K562 (cell line): ENCODE measurements around the gene SOS2. TPM values are rescaled to one million over a fixed set of nuclear protein-coding genes. Genes with fewer than 3 reads are reported as not detected.

Source experiments
- ATAC-seq: fragments of 200-7000 bp; cut with Tn5 transposase; 3 replicates; pipeline ENCODE4 v1.9.1; 2020; ENCODE audit warnings: moderate library complexity
- BruUV-seq: library from RNA; stranded (reverse); fragments of 400-500 nt; replicated peaks from 2 replicates; lab custom pipeline; 2021; lab: Mats Ljungman, UMichigan
- CTCF ChIA-PET: fragments of 300-600 bp; formaldehyde crosslinking; extraction: SDS; loops from one replicate; lab custom pipeline; 2021; ENCODE audit warnings: low intra/inter-chr PET ratio; lab: Yijun Ruan, JAX
- POLR2A ChIA-PET: fragments of 300-600, 350-650 bp; sonication (Branson Sonifier 250); formaldehyde crosslinking; extraction: SDS; loops from one replicate; lab custom pipeline; 2021; ENCODE audit warnings: antibody characterized with exemption, inconsistent platforms; lab: Yijun Ruan, JAX
- DNase-seq, 4 experiments: peaks; one replicate each; pipeline versions ENCODE4 v3.0.0 to v3.0.0-alpha.2; 2011 to 2018; ENCODE audit warnings: low spot score in 3 of 4, mixed read lengths in 3 of 4; ENCODE audit errors: extremely low read depth in 1 of 4
- FAIRE-seq: peaks from 2 replicates; lab custom pipeline; 2011; peaks lifted over from hg19 to GRCh38; lab: Jason Lieb, UNC
- H2AFZ ChIP-seq: 2 replicates; pipeline ENCODE4 v1.6.0; 2011; ENCODE audit warnings: low read depth, low read length, control low read depth, inconsistent platforms
- H3K27ac ChIP-seq: fragments of 200-600 bp; 3 replicates; pipeline ENCODE4 v1.8.0; 2011; ENCODE audit warnings: low read depth, mild to moderate bottlenecking, control low read depth, inconsistent platforms, low read length, moderate library complexity, mixed read lengths; ENCODE audit errors: extremely low read depth
- H3K27me3 ChIP-seq, 2 experiments: fragments of 300-600 bp in 1 of 2; 2 replicates in 1 of 2; 3 replicates in 1 of 2; pipeline versions ENCODE4 v1.6.0 to v1.8.0; 2011; ENCODE audit warnings: inconsistent platforms in 2 of 2, low read length in 2 of 2, mild to moderate bottlenecking in 1 of 2, mixed read lengths in 1 of 2, moderate library complexity in 1 of 2; ENCODE audit not compliant: control insufficient read depth in 2 of 2, insufficient read depth in 2 of 2
- H3K36me3 ChIP-seq: fragments of 300-600 bp; 3 replicates; pipeline ENCODE4 v1.8.0; 2011; ENCODE audit warnings: mild to moderate bottlenecking, low read length, inconsistent platforms; ENCODE audit not compliant: control insufficient read depth, insufficient read depth
- H3K4me1 ChIP-seq, 2 experiments: fragments of 200-600 bp in 1 of 2; replicated peaks in 1 of 2; 2 replicates in 1 of 2; 3 replicates in 1 of 2; pipeline versions ENCODE4 v1.5.1 to v1.8.0; 2011; ENCODE audit warnings: inconsistent platforms in 2 of 2, low read length in 2 of 2, mild to moderate bottlenecking in 1 of 2, mixed read lengths in 1 of 2, moderate library complexity in 1 of 2; ENCODE audit not compliant: control insufficient read depth in 2 of 2, insufficient read depth in 2 of 2
- H3K4me2 ChIP-seq: 2 replicates; pipeline ENCODE4 v1.6.1; 2011; ENCODE audit warnings: low read length, control low read depth, inconsistent platforms, mixed read lengths; ENCODE audit not compliant: insufficient read depth
- H3K4me3 ChIP-seq: fragments of 200-600 bp; sonication (generic), shearing (Covaris generic); 2 replicates; pipeline ENCODE4 v1.5.1; 2016; ENCODE audit warnings: control low read depth, inconsistent platforms
- H3K79me2 ChIP-seq: fragments of 200-600 bp; 3 replicates; pipeline ENCODE4 v1.8.0; 2011; ENCODE audit warnings: low read length, inconsistent platforms; ENCODE audit not compliant: control insufficient read depth, insufficient read depth
- H3K9ac ChIP-seq, 2 experiments: 2 replicates each; pipeline versions ENCODE4 v1.6.0 to v1.6.1; 2011; ENCODE audit warnings: low read depth in 2 of 2, low read length in 2 of 2, control low read depth in 1 of 2, inconsistent platforms in 1 of 2, mild to moderate bottlenecking in 1 of 2, mixed read lengths in 1 of 2; ENCODE audit not compliant: insufficient read depth in 1 of 2
- H3K9me1 ChIP-seq: one replicate; pipeline ENCODE4 v1.6.0; 2011; ENCODE audit warnings: inconsistent platforms, mild to moderate bottlenecking, low read length, moderate library complexity; ENCODE audit not compliant: control insufficient read depth, insufficient read depth
- H3K9me3 ChIP-seq: replicated peaks from 2 replicates; pipeline ENCODE4 v1.5.1; 2011; ENCODE audit warnings: low read depth, low read length, inconsistent platforms; ENCODE audit not compliant: control insufficient read depth, insufficient read depth
- H4K20me1 ChIP-seq: replicated peaks from 2 replicates; pipeline ENCODE4 v1.6.1; 2011; ENCODE audit warnings: low read length, inconsistent platforms, mixed read lengths; ENCODE audit not compliant: control insufficient read depth, insufficient read depth
- GABPA ChIP-seq: fragments of 200-800 bp; sonication (Bioruptor generic); conservative IDR thresholded peaks from 2 replicates; pipeline ENCODE4 v1.6.1; 2016; ENCODE audit warnings: low read depth, missing genetic modification characterization, missing compliant biosample characterization
- GATAD2B ChIP-seq: fragments of 450-650 bp; IDR thresholded peaks from 2 replicates; pipeline ENCODE4 v1.6.1; 2017; ENCODE audit warnings: mild to moderate bottlenecking, borderline replicate concordance
- MIER1 ChIP-seq: fragments of 450-650 bp; IDR thresholded peaks from 2 replicates; pipeline ENCODE4 v1.6.1; 2016; ENCODE audit warnings: antibody characterized with exemption, mild to moderate bottlenecking, low read depth
- RBBP5 ChIP-seq: fragments of 200-600 bp; sonication (generic); IDR thresholded peaks from 2 replicates; pipeline ENCODE4 v1.6.1; 2012; ENCODE audit warnings: borderline replicate concordance, mild to moderate bottlenecking, low read length, control low read depth, inconsistent platforms; ENCODE audit not compliant: insufficient read depth, poor library complexity, severe bottlenecking
- WGBS: fragments of 100-300 bp; shearing (Covaris generic); methylation state at CpG from one replicate; pipeline ENCODE4 v1.1.6; 2016; ENCODE audit warnings: low coverage, mixed read lengths; ENCODE audit not compliant: insufficient coverage; ENCODE audit errors: missing lambda C conversion rate; 5-methylcytosine and 5-hydroxymethylcytosine counted together
- in situ Hi-C: fragments of 300-500 bp; cut with MboI; formaldehyde crosslinking; loops from 4 replicates; pipeline ENCODE4 v1.15.0; 2018; ENCODE audit warnings: inconsistent platforms, mixed read lengths
- intact Hi-C: fragments of 100-400 bp; cut with micrococcal nuclease; formaldehyde crosslinking; loops from 2 replicates; pipeline ENCODE4 v1.14.2; 2022
- polyA plus RNA-seq, 8 experiments: library from polyadenylated mRNA; depleted of rRNA in 4 of 8; stranded (reverse) in 5 of 8; unstranded in 3 of 8; fragments of >200 nt; fragmentation: Nextera tagmentation in 2 of 8; fragmentation: Illumina TruSeq in 1 of 8; extraction: Ambion mirVana in 2 of 8; extraction: Trizol in 1 of 8; gene quantifications; 2 replicates each; pipeline versions ENCODE4 v1.2.1 to v1.2.3, GENCODE V29; 2011 to 2014; ENCODE audit warnings: inconsistent platforms in 1 of 8, missing spikeins in 1 of 8
- total RNA-seq, 7 experiments: library from RNA; depleted of rRNA in 6 of 7; stranded (reverse); fragments of >200 nt in 6 of 7; fragmentation: Illumina TruSeq in 2 of 7; extraction: Trizol in 2 of 7; gene quantifications; 2 replicates each; pipeline versions ENCODE4 v1.2.1 to v1.2.3, GENCODE V29; 2011 to 2021; ENCODE audit warnings: low replicate concordance in 1 of 7
- TF ChIP-seq, protein P1 (sequence below), 2 experiments: fragments of 450-650 bp; IDR thresholded peaks; 2 replicates each; pipeline ENCODE4 v1.6.1; 2016; ENCODE audit warnings: mild to moderate bottlenecking in 2 of 2, borderline replicate concordance in 1 of 2, low read depth in 1 of 2, moderate library complexity in 1 of 2

Gene SOS2
- total and polyA plus RNA-seq, 9 of the 15 experiments (the other 6 are each of a cell fraction or from before 2014, with no cell fraction given): 2.2 to 13.1 (median 10.5) TPM

GRCh38 chr14:50117456-50117855 lies 113.9 kb downstream of the SOS2 start:
- ChIA-PET POLR2A (no interaction called here), CTCF (no interaction called here)
- FAIRE-seq: no peak

More at GRCh38 chr14:50117456-50117855, 113.9 kb downstream of the SOS2 start:
- no peak overlapping the region for H3K4me3 ChIP-seq
- H3K9ac ChIP-seq: no peak overlapping the region
- no peak for TF ChIP-seq GATAD2B
- TF ChIP-seq RBBP5: no peak
- TF ChIP-seq MIER1: no peak
- TF ChIP-seq, protein P1, sequence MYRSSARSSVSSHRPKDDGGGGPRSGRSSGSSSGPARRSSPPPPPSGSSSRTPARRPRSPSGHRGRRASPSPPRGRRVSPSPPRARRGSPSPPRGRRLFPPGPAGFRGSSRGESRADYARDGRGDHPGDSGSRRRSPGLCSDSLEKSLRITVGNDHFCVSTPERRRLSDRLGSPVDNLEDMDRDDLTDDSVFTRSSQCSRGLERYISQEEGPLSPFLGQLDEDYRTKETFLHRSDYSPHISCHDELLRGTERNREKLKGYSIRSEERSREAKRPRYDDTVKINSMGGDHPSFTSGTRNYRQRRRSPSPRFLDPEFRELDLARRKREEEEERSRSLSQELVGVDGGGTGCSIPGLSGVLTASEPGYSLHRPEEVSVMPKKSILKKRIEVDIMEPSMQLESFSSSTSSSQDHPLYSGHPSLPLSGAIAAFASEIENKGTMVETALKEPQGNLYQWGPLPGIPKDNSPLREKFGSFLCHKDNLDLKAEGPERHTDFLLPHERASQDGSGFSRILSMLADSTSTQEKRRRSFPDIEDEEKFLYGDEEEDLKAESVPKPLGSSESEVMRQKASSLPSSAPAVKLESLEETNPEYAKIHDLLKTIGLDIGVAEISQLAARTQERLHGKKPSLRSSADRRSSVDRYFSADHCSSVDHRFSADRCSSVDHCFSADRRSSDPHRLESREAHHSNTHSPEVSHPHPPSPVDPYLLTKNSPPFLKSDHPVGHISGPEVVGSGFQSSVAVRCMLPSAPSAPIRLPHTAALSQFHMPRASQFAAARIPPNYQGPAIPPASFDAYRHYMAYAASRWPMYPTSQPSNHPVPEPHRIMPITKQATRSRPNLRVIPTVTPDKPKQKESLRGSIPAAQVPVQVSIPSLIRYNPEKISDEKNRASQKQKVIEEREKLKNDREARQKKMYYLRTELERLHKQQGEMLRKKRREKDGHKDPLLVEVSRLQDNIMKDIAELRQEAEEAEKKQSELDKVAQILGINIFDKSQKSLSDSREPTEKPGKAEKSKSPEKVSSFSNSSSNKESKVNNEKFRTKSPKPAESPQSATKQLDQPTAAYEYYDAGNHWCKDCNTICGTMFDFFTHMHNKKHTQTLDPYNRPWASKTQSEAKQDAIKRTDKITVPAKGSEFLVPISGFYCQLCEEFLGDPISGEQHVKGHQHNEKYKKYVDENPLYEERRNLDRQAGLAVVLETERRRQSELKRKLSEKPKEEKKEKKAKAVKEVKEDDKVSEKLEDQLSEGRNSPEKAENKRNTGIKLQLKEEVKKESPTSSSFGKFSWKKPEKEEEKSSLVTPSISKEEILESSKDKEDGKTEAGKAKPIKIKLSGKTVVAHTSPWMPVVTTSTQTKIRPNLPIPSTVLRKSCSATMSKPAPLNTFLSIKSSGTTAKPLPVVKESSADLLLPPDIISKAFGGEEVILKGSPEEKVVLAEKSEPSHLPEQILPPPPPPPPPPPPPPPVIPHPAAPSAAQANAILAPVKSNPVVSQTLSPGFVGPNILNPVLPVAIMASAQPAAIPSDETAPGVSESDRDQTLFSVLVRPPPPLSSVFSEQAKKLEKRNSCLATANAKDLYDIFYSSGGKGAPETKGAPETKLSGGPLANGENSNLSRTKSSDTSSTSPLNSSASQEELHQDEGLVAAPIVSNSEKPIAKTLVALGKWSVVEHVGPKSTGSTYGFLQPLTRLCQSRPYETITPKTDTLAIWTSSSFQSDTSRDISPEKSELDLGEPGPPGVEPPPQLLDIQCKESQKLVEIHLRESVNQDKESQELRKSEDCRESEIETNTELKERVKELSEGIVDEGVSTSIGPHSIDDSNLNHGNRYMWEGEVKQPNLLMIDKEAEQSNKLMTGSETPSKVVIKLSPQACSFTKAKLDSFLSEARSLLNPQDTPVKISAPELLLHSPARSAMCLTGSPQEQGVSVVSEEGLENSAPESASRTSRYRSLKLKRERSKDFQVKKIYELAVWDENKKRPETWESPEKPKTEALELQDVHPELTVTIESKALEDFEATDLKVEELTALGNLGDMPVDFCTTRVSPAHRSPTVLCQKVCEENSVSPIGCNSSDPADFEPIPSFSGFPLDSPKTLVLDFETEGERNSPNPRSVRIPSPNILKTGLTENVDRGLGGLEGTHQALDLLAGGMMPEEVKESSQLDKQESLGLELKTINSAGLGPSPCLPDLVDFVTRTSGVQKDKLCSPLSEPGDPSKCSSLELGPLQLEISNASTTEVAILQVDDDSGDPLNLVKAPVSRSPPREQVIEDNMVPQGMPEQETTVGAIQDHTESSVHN (IDR thresholded peaks at IDR 0.05; ENCODE audit: borderline replicate concordance in 1 of 2, low read depth in 1 of 2): no peak
- TF ChIP-seq GABPA: 0 out of 2 replicates have a peak, but pooled peaks have one; percentile 4
- no peak for DNase-seq
- no peak overlapping the region; the same call in 2 of the 3 replicates for H3K27ac ChIP-seq
- peaks cover 4 to 6% of the 10 kb centered on the region in 2 experiments; a peak in 4 of 5 replicates for H3K4me1 ChIP-seq
- no peaks in the 10 kb centered on the region for H3K9me3 ChIP-seq
- ATAC-seq: no peak
- H3K79me2 ChIP-seq: peaks cover 24% of the 10 kb centered on the region
- no TSS peak for BruUV-seq
- in situ Hi-C loops (loop anchor here (25.0 kb wide), 1 partner anchor 480 kb away; the partner anchor contains the start of gene DNAAF2), intact Hi-C loops (loop anchor here (5.0 to 10.0 kb wide), 2 partner anchors 117 to 415 kb away; partner anchors contain the start of genes MAP4K5 and SOS2)
- H2AFZ ChIP-seq: peak overlapping the region; percentile 92; the same call in 1 of the 2 replicates
- H3K4me2 ChIP-seq: no peak overlapping the region
- H4K20me1 ChIP-seq: no peaks in the 10 kb centered on the region
- WGBS: 100% methylated on average over 2 of the region's 2 CpGs
- H3K36me3 ChIP-seq: peaks cover 33% of the 10 kb centered on the region; the same call in 2 of the 3 replicates
- no peaks in the 10 kb centered on the region for H3K9me1 ChIP-seq
- no peaks in the 10 kb centered on the region for H3K27me3 ChIP-seq
